ENCODE measurements around the gene SHF. TPM values are rescaled to one million over a fixed set of nuclear protein-coding genes. Genes with fewer than 3 reads are reported as not detected.

The SHF gene
- polyA plus RNA-seq, 1 donor: 7.4 TPM

DNA sequence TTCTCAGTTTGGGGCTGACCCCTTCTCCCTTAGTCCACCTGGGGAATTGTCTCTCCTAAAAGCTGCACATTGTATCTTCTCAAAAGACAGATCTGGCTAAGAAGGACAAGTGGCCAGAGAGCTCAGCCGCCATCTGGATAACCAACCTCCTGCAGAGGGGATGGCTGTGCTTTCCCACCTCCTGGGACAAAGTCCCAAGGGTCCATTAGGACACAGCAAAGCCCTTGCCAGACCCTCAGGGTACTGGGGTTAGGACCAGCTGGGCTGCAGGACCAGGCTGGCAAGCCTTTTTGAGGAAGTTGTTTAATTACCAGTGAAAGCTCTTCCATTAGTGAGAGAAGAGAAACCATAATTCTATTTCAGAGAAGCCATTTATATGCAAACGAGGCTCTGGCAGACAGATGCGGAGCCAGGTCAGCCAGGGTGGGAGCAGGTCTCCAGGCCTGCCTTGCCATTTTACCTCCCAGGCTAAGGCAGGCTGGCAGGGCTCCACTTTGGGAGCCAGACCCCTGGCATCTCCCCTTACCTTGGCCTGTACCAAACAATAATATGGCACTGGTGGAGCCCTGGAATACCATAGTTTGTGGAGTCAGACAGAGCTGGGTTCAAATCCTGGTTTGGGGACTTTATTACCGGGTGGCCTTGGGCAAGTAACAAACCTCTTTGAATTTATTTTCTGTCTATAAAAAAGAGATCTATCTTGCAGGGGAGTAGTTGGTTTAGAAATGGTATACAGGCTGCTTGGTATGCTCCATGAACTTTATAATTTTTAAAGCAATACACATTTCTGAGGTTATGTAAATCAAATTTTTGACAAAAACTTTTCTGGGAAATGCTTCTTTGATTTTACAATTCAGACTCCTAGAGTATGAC, 17.9 kb downstream of the SHF start:
- DNase-seq (ENCODE audit: low read depth): no peak

DNA sequence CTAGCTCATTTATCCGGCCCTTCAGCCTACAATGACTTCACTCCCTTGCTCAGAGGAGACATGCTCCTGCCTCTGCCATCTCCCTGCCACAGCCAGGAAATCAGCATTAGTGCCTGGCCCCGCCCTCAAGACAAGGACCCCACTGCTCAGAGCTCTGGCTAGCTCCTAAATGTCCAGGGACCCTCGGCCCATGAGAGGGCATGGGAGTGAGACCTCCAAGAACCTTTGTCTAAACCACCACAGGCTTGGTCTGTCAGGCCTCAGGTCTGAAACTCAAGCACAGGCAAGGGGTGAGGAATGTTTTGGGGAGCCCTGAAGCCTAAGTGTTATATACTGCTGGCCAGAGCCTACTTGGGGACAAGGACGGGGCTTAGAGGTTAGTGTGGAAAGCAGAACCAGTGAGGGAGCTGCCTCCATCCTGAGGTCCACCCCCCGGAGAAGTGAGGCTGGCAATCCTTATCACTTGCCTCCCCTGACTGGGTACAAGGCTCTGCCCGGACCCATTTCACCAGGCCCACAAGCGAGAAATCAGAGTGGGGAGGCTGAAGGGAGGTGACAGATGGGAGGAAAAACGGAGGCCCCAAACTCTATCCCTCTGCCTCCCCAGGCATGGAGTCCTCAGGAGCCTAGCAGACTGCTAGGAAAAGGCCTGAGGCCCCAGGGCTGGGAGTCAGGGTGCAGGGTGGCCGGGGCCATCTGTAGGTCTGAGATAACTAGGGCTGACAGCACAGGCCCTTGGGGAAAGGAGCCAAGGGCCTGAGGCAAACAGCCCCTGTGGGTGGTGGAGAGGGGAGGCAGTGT, 18.8 kb downstream of the SHF start:
- no peak for DNase-seq (ENCODE audit: low read depth)

DNA sequence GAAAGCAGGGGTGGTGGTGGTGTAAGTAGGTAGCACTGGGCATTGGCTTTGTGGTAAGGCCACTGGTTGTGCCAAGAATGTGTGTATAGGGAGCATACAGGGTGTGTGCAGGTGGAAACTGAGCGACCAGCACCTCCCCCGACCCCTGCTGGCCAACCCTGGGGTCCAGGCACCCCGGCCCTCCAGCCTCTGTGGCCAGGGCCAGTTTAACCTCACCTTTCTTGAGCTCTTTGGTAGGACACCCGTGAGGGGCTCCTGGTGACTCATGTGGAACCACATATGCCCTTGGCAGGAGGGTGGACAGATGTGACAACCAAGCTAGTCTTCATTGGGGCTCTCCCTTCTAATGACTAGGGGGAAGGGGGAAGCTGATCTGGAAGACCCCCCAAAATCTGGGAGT, 19.5 kb downstream of the SHF start:
- no peak for DNase-seq (ENCODE audit: low read depth)

DNA sequence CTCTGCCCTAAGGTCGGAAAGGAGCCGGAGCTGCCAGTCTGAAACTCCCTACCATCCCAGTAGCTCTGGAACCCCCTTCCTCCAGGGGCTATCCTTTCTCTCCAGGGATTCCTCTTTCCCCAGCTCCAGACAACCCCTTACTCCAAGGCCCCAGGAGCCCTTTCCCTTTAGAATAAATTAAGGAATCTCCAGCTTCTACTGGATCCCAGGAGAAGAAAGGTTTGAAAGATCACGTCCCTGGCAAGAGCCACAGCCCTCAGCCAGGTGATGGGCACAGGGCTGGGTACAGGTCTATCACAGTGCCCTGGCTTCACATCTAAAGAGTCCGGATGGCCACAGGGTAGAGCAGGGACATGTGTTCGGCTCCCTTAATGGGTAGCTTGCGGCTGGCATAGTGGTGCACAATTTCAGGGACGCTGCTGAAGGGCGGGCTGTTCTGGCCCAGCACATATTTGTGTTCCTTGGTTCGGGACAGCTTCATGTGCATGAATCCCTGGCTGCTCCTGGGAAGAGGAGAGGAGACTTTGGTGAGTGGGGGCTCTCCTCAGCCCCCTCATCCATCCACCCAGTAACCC, 20.0 kb downstream of the SHF start:
- no peak for DNase-seq (ENCODE audit: low read depth)

DNA sequence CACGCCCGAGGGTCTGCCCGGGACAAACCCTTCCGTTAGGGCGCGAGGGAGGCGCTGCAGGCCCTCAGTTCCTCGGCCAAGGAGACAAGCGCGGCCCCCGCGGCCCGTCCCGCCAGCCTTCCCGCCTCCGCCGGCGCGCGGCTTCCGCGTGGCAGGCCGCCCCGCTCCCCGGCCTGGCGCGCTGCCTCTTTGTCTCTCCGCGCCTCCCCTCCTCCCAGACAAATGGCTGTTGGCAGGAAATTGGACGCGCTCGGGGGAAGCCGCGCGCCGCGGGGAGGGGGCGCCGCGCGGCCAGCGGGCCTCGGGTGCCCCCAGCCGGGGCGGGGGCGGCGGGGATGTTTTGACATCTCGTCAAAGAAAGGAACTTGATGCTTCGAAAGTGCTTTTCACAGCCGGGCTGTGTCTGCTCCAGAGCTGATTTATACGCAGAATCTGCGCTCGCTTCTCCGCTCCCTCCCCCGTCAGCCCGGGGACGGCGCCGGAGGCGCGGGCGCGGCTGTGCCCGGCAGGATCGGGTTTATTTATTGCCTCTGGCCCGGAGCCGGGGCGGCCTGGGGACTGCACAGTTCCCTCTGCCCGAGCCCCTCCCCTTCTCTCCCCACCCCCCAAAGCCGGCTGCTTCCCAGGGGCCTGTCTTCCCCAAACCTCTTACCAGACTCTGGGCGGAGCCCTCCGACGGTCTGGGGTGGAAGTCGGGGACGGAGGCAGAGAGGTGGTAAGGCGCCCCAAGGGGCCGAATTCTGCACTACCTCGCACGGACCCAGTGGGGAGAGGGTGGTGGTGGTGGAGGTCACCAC, 20.7 kb downstream of the SHF start:
- DNase-seq (ENCODE audit: low read depth): peak; percentile 35

DNA sequence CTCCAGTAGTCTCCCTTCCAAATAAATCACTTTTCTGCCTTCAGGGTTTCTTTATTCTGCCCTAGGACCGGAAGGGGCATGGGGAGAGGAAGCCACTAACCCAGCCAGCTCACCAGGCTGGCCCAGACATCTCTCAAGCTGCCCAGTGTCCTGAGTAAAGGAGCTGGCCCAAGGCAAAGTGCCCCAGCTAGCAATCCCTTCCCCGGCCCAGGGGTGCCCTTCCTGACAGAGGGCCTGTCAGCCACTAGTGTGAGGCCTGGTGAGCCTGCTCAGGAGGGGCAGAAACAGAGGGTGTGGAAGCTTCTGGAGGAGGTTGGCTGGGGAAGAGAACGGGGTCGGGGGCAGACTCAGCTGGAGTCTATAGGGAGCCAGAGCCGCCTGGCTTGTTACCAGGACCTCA, 22.2 kb downstream of the SHF start:
- no peak for DNase-seq (ENCODE audit: low read depth)

DNA sequence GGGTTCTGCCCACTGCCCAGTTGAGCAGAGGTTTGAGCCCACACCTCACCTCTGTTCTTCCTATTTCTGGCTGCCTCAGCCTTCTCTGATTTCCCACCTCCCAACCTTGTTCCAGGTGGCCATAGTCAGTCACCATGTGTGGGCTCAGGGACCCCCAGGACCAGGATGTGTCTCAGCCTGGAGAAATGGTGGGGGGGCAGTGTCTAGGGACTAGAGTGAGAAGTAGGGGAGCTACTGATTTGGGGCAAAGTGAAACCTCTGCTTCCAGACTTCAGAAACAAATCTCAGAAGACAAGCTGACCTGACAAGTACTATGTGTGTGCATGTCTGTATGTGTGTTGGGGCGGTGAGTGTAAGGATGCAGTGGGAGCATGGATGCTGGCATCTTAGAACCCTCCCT, 22.9 kb downstream of the SHF start:
- no peak for DNase-seq (ENCODE audit: low read depth)

DNA sequence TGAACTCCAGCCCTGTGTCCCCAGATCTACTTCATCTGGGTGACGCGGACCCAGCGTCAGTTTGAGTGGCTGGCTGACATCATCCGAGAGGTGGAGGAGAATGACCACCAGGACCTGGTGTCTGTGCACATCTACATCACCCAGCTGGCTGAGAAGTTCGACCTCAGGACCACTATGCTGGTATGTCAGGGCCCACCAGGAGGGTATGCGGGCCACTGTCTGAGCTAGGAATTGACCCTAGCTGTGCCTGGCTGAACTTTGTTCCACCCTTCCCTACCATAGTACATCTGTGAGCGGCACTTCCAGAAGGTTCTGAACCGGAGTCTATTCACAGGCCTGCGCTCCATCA, 24.3 kb downstream of the SHF start:
- no peak for DNase-seq (ENCODE audit: low read depth)

DNA sequence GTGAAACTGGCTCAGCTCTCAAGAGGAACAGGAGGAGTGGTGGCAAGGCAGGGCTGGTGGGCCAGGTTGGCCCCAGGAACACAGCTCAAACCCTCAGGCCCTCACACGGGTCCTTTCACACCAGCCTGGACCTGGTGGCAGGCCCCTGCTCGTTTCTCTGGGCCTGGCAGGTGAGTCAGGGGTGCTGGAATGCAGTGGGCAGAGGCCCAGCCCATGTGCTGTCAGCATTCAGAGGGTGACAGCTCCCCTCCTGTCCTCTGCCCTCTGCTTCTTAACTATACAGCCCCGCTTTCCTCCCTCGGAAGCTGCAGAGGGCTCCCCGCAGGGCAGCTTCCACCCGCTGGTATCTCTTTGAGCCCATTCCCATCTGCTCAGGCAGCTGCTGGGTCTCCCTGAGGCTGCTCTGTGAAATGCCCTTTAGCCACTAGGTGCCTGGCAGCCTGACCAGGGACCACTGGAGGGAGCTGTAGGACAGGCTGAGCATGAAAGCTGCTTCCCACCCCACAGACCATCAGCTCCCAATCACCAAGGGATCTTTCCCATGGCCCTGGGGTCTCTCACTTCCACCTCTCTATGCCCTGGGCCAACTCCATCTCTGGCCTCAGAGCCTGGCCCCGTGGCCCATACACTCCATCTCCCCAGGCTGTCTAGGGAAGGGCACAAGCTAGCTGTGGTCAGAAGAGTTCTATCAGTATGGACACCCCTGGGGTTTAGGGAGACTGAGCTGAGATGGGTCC, 24.8 kb downstream of the SHF start:
- DNase-seq (ENCODE audit: low read depth): peak; percentile 46

DNA sequence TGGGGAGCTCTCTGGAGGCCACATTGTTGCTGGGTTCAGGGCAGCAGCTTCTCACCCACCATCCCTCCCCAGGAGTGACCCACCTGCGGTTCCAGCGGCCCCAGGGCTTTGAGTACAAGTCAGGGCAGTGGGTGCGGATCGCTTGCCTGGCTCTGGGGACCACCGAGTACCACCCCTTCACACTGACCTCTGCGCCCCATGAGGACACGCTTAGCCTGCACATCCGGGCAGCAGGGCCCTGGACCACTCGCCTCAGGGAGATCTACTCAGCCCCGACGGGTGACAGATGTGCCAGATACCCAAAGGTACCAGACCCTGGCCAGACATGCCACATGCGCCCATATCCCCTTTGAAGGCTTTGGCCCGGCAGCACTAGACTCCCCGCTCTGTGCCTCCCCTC, 26.1 kb downstream of the SHF start:
- no peak for DNase-seq (ENCODE audit: low read depth)

DNA sequence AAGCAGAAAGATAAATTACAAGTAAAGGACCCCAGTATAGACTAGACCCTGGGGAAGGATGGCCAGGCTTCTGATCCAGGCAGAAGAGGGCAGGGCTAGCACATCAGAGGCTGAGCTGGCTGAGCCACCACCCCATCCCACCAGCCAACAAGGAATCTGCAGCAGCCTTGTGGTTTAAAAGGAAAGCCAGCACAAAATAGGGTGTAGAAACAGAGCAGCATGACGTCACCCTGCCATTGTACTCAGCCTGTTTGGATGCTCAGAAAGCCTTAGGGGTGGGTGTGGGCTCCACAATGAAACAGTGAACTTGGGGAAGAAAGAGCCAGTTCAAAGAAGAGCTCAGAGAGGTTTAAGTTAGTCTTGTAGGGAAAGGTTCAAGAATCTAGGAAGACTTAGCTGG, 29.8 kb downstream of the SHF start:
- no peak for DNase-seq (ENCODE audit: low read depth)

DNA sequence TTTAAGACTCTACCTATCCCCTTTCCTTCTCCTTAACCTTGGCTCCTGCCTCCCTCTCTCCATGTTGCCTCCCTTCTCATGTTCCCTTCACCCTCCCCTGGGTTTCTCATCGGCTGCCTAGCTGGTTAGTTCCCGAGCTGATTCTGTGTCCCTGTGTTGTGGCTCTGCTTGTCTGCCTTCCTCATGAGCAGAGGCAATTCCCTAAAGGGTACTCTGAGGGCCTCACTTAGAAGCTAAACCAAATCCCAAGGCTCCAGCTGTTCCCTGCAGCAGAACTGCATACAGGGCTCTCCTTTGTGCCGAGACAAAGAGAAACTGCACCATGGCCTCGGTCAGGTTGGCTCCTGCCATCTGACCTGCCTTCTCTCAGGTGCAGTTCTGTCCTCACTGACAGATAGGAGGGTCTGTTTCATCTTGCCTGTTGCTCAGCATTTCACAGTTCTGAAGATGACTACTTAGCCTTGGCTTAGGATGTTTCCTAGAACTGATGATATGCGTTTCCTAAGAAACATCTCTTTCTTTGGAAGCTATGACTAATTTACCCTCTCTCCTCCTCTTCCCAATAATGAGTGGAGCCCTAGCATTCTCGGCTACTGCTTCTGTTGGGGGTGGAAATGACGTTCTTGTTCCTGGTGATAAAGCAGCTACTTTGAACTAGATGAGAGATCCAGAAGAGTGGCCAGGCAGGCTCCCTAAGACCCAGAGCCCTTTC, 30.9 kb downstream of the SHF start:
- no peak for DNase-seq (ENCODE audit: low read depth)

DNA sequence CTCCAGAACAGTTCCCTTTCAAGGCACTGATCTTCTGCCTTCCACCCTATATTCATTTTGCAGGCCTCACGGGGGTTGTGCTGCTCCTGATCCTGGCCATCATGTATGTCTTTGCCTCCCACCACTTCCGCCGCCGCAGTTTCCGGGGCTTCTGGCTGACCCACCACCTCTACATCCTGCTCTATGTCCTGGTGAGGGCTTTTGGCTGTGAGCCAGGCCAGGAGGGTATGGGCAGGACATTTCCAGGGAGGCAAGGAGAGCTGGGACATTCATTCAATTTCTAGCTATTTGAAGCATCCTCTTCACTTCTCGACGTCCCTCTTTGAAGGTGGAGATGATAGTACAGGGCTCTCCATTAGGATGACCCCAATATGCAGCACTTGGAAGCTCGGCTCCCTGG, 32.0 kb downstream of the SHF start:
- no peak for DNase-seq (ENCODE audit: low read depth)

DNA sequence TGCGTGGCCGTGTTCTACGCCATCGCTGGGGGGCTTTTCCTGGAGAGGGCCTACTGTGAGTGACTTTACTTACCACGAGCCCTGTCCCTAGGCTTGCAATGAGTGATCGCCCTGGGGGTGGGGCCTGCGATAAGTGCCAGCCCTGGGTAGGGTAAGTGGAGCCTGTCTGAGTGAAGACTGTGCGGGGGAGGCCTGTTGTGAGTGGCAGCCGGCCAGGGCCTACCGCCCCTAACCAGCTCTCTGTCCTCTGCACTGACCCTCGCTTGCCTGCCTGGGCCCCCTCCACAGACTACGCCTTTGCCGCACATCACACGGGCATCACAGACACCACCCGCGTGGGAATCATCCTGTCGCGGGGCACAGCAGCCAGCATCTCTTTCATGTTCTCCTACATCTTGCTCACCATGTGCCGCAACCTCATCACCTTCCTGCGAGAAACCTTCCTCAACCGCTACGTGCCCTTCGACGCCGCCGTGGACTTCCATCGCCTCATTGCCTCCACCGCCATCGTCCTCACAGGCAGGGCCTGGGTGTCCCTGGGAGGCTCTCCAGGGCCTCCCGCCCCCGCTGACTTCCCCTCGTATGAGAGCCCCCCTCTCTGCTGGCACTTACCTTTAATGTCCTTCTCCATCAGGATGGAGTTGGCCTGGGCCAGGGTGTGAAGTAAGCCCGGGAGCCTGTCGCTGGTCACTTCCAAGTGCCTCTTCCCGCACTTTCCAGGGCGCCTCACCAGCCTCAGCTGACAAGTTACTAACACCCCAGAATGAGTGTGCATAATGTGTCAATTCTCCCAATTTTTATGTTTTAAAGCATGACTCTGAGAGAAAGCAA, 35.6 kb downstream of the SHF start:
- DNase-seq (ENCODE audit: low read depth): no peak

DNA sequence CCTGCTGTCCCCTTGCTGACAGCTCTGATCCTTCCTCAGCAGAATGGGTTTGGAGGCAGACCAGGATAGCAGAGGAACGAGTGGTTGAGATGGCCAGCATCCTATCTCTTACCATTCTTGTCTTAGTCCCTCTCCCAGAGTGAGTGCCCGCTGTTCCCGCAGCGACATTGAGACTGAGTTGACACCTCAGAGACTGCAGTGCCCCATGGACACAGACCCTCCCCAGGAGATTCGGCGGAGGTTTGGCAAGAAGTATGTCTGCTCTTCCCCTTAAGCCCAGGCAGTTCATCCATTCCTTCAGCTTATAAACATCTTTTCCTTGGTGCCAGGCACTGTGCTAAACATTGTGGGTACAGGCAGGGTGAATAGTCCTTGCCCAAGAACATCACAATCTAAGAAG, 36.8 kb downstream of the SHF start:
- no peak for DNase-seq (ENCODE audit: low read depth)

DNA sequence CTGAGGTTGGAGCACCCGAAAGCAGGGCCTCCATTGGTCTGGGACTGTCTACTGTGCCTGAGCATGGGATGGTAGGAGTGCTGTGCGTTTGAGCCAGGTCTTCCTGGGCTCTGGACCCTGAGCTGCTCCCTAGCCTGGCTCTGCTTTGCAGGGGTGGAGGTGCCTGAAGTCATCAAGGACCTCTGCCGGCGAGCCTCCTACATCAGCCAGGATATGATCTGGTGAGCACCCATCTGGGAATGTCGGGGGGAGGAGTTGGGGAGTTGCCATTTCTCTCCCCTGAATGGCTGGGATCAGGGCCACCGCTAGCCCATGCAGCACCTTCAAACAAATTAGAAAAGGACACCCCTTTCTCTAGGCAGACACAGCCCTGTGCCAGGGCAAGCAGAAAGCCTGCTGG, 37.3 kb downstream of the SHF start:
- no peak for DNase-seq (ENCODE audit: low read depth)

DNA sequence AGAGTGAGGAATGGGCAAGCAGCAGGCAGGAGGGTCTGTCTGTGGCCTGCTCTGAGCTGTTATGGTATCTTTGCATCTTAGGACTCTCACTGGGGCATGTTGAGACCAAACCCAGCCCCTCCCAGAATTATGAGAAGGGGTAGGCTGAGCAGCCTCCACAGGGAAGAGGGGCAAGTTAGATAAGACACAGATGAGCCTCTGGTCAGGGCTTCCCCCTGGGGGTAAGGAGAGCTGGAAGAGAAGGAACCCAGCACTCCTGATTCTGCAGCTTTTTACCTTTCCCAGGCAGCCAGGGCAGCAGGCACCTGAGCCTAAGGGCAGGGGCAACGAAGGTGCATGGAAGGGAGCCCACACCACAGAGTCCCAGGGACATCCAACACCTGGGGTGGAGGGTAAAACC, 38.7 kb downstream of the SHF start:
- no peak for DNase-seq (ENCODE audit: low read depth)

DNA sequence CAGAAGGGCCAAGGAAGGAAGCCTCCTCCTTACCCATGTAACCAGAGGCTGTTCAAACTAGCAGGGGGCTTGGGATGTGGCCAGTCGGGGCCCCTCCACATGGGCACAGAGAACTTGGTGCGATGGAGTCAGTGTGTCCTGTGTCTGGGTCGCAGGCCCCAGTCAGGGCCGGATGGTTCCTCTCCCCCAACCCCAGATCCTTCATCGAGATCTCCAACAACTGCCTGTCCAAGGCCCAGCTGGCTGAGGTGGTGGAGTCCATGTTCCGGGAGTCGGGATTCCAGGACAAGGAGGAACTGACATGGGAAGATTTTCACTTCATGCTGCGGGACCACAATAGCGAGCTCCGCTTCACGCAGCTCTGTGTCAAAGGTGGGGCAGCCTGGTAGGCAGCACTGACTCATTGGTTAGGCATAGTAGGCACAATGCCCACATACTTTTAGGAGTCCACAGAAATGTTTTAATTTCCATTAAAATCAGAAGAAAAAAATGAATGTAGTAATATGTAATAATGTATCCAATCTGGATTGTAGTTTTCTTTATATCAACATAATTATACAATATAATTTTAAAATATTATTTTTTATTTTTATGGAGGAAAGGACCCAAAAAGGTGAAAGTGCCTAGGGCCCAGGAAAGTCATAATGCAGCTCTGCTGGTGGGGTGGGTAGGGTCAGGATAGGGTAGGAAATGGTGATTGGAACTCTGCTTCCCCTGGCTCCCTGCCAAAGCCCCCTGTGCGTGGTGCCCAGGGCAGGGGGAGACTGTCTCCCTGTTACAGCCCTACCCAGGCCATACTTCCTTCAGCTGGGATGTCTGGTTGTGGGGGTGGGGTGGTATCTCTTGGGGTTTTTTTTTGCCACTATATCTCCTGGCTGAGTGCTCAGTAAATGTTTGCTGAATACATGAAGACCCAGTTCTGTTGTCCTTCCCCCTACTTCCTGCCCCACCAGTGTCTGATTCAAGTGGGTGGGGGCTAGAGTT, 39.4 kb downstream of the SHF start:
- DNase-seq (ENCODE audit: low read depth): no peak

DNA sequence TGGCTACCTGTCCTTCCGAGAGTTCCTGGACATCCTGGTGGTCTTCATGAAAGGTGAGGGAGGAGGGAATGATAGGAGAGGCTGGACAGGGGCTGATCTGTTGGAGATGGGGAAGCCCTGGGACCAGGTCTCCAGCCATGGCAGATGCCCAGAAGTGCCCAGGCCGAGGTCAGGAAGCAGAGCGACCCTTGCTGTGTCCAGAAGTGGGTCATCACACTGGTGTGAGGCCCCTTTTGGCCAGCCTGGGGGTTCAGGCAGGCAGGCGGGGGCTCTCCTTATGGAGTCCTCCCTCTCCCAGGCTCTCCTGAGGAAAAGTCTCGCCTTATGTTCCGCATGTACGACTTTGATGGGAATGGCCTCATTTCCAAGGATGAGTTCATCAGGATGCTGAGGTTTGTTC, 40.2 kb downstream of the SHF start:
- DNase-seq (ENCODE audit: low read depth): no peak

Data from forelimb muscle (tissue), 1 donor.